Inflammatory macrophage treated with lipopolysaccharide for 1 hour (primary cell): Measurements from ENCODE around the gene FRS2.
"Not testable (repeated sequence)": the region's sequence is repeated elsewhere in the genome, so short reads cannot be mapped to it uniquely, and the experiment has no call there.

Source experiments
- DNase-seq, 2 donors: peaks; one replicate each; pipeline ENCODE4 v3.0.0-alpha.2; 2020 to 2022

FRS2 gene

GRCh38 chr12:69588527-69588926, 118.3 kb downstream of the FRS2 start:
- no peak for DNase-seq

GRCh38 chr12:69589082-69589481, 118.9 kb downstream of the FRS2 start:
- DNase-seq, result no peak

DNA sequence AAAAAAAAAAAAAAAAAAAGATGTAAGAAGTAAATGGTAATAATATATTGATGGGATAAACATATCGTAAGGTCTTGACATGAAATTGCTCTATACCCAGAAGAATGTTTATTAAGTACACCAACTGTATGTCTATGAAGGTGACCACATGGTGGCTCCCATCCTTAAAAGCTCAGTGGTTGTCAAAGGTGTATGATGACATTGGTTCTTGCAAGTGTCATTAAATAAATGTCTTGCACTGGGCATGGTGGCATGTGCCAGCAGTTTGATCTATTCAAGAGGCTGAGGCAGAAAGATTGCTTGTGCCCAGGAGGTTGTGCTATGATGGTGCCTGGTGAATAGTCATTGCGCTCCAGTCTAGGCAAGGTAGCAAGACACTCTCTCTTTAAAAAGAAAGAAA, 125.5 kb downstream of the FRS2 start:
- DNase-seq, result no peak

DNA sequence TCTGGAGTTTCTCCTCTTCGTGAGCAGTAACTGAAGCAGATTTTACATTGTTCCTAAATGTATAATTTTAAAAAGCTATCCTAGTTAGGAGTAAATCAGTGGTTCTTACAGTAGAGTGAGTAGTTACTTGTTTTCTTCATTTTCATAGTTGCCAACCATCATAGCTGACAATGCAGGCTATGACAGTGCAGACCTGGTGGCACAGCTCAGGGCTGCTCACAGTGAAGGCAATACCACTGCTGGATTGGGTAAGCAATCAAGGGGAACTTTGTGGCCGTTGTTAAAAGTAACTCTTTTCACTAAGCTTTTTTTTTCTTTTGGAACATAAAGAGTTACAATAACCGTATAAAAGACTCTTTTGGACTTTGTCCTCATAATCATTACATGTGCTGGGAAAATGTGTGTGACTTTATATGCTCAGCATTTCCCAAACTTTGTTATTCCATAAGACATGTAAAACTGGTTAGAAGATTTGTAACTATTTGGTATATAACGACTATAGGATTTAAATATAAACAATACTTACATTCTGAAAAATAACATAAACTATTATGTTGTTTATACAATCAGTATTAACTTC, 128.1 kb downstream of the FRS2 start:
- DNase-seq, result no peak

DNA sequence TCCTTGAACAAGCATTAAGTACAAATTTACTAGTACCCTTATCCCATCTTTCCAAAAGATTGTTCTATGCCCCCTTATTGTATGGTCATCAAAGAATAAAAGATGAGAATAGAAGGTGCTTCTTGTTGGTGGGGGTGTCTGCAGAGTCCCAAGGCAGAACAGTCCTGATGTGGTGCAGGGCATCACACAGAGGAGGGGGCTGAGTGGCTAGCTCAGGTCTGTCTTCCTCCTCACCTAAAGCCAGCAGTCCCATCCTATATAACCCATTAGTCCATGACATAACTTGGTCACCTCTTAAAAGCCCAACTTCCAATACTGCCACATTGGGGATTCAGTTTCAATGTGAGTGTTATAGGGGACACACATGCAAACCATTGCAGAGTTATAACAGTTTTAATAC, 130.6 kb downstream of the FRS2 start:
- DNase-seq, result no peak

DNA sequence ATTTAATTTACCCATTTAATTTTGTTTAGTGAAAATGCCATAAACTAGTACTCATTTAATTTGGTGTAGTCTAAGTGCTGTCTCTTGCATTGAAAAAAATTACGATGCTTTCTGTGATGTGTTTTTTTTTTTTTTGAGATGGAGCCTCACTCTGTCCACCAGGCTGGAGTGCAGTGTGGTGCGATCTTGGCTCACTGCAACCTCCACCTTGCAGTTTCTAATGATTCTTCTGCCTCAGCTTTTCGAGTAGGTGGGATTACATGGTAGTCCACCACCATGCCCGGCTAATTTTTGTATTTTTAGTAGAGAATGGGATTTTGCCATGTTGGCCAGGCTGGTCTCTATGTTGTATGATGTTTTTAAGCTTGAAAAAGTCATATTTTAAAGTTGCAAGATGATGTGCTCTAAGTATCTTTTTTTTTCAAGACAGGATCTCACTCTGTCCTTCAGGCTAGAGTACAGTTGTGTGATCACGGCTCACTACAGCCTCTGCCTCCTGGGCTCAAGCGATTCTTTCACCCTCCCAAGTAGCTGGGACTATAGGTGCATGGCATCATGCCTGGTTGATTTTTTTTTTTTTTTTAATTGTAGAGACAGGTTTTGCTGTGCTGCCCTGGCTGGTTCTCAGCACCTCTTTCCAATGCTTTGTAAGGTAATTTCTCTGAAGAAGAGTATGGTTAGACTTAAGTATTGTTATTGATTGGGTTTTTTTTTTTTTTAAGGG, 131.9 kb downstream of the FRS2 start:
- no peak for DNase-seq

DNA sequence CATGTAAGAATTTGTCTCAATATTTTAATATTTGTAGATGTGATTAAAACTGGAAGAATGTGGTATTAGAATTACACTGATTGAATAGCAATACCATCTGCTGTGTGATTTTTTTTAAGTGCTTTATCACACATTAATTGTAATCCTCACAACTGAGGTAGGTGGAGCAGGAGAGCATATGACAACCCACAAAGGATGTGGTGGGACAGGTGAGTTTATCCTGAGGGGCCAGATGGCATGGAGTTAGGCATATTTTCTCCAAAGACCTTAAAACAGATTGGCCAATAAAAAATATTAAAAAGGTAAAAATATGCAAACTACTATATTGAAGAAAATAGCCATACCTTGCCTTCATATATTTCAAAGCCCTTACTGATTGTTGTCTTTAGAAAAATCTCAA, 132.8 kb downstream of the FRS2 start:
- DNase-seq, result no peak

DNA sequence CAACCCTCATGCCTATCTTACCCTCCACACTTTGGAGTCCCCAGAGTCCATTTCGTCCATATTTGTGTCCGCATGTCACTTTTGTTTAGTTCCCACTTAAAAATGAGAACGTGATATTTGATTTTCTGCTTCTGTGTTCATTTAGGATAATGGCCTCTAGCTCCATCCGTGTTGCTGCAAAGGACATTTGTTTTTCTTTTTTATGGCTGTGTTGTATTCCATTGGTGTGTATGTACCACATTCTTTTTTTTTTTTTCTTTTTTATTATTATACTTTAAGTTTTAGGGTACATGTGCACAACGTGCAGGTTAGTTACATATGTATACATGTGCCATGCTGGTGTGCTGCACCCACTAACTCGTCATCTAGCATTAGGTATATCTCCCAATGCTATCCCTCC, 133.4 kb downstream of the FRS2 start:
- not testable (repeated sequence) for DNase-seq

DNA sequence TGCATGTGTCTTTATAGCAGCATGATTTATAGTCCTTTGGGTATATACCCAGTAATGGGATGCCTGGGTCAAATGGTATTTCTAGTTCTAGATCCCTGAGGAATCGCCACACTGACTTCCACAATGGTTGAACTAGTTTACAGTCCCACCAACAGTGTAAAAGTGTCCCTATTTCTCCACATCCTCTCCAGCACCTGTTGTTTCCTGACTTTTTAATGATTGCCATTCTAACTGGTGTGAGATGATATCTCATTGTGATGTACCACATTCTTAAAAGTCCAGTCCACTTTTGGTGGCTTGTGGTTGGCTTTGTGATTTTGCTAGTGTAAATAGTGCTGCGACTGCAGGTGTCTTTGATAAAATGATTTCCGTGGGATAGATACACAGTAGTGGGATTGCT, 134.1 kb downstream of the FRS2 start:
- not testable (repeated sequence) for DNase-seq

GRCh38 chr12:69608114-69608513, 137.9 kb downstream of the FRS2 start:
- no peak for DNase-seq

DNA sequence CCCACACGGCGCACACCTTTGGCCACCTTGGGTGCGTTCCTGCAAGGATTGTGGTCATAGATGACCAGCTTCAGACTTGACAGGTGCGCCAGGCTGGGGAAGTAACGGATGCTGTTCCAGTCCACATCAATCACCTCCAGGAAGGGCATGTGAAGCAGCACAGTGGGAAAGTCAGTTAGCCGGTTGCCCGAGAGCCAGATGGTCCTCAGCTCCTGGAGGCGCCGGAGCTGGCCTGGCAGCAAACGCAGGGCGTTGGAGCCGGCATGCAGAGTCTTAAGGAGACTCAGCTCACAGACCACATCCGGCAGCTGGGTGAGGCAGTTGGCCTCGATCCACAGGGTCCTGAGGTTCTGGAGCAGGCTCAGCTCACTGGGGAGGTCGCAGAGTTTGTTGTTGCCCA, 139.9 kb downstream of the FRS2 start:
- DNase-seq, result no peak

- DNase-seq, result no peak
These were observed 140.5 kb downstream of the FRS2 start, which contains the start of gene LRRC10 for GRCh38 chr12:69610729-69611128. Gene LRRC10 (minus strand): TSS chr12:69610907. CDS start chr12:69610838, 69 bp downstream.

DNA sequence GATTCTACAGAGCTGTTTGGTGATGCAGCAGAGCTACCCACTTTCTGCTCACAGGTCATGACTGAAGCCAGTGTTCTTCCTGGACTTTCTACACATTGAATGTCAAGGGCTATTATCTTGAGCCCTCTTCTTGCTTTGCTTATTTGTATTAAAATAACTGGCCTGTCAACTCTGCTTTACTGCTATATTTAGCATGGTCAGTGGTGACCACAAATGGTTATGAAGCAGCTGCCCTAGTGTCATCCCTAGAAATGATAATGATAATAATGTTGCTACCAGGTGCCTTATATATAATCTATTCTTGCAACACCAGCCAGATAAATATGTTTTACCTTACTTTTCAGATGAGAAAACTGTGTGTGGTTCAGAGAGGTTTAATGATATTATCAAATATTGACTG, 143.2 kb downstream of the FRS2 start:
- DNase-seq, result no peak

DNA sequence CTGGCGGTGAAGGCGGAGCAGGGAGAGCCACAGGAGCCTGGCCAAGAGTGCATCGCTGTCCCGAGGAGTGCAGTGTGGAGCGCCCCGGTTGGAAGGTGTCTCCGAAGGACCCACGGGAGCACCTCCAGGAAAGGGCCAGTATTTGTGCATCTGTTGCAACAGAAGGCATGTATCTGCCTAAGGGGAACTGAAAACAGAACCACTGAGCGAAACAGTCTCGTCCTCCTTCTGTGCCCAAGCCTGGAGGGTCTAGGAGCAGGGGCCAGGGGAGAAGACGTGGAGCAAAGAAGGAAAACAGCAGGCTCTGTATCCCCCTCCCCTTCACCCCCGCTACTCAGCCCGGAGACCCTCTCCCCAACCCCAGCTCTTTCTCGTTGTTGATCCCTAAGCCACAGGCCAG, 145.8 kb downstream of the FRS2 start:
- DNase-seq, result no peak

DNA sequence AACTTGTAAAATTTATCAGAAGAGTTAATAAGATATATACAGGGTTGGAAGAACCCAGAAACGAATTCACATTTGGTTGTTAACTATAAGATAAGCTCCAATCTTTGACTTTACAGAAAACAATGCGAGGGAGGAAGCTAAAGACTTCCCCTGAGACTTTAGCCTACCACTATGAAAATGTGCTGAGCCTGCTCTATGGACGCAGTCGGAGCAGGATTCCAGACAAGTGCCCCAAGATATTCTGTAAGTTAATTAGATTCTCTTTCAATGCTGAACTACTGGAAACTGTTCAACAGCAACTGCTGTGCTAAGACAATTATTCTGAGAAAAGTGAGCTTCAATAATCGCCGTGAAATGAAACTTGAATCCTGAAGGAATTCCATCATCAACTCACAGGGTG, 148.9 kb downstream of the FRS2 start:
- no peak for DNase-seq

DNA sequence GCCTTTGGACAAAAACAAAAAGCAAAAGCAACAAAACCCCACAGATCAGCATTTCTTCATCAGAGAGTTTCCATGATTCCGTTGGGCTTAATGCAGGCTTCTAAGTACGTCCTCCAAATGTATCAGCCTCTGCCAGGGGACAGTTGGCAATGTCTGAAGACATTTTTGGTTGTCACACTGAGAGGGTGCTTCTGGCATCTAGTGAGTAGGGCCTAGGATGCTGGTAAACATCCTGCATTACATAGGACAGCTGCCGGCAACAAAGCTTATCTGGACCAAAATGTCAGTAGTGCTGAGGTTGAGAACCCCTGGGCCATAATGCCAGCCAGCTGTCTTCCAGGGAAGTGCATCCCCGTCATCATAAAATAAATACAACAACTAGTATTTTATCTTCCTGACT, 149.9 kb downstream of the FRS2 start:
- no peak for DNase-seq

DNA sequence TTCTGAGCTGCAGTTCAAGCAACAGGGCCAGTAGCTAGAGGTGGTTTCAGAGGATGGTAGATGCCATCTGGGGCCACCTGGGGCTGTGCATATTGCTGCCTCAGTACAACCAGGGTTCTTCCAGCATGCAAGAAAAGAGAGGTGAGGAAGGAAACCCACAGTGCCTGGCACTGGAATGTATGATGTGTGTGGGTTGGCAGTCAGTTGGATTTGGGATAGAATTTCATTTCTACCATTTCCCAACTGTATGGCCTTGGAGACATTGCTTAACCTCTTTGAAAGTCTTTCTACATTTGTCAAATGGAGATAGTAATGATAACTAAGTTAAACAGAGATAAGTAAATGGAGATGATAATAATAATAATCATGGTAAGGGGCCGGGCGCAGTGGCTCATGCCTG, 150.7 kb downstream of the FRS2 start:
- DNase-seq, result no peak

DNA sequence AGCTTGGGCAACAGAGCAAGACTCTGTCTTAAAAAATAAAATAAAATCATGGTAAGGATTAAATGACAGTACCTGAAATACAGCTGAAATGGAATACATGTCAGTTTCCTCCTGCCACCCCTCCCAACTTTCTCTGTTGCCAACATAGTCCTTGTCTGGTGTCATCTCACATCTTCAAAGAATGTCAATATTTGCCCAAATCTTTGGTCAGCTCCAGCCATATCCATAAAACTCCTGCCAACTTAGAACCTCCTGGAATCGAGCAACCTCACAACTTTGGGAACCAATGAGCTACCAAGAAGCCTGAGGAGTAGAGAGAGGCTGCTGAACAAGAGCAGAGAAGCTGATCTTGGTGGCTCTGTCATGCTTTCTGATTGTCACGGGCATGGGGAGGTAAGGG, 151.4 kb downstream of the FRS2 start:
- no peak for DNase-seq

GRCh38 chr12:69623970-69624369, 153.8 kb downstream of the FRS2 start:
- no peak for DNase-seq

GRCh38 chr12:69627501-69627900, 157.3 kb downstream of the FRS2 start:
- DNase-seq, result no peak
